Testis (tissue), 2 donors: ENCODE measurements around the gene USP2.

Experiments used
- CTCF ChIP-seq, 3 experiments: fragments of 450-650 bp in 2 of 3; fragments of 200-600 bp in 1 of 3; sonication (generic) in 1 of 3; IDR thresholded peaks; one replicate each; pipeline ENCODE4 v1.5.1; 2016 to 2019; ENCODE audit warnings: antibody characterized with exemption in 3 of 3, mild to moderate bottlenecking in 2 of 3, moderate library complexity in 1 of 3
- POLR2A ChIP-seq: fragments of 450-650 bp; IDR thresholded peaks from one replicate; pipeline ENCODE4 v1.6.1; 2017; ENCODE audit warnings: antibody characterized with exemption, mild to moderate bottlenecking, moderate library complexity

GRCh38 chr11:119322360-119322739, 59.1 kb downstream of the USP2 start:
- TF ChIP-seq POLR2A (no peak), CTCF (IDR thresholded peaks at IDR 0.05) (peak in 1 of 3 experiments; percentile 14)
